CD4-positive, alpha-beta T cell treated with Interferon alpha-2 for 1 hour (primary cell): ENCODE data around the gene RHOBTB3.
A peak's percentile ranks its signal among the peaks of the same experiment; 100 is the strongest.

Source experiments
- DNase-seq, 2 donors: peaks; one replicate each; pipeline ENCODE4 v3.0.0-alpha.2; 2020 to 2022

Gene RHOBTB3

GRCh38 chr5:95843733-95844223, 112.6 kb downstream of the RHOBTB3 start:
- DNase-seq, result peak in 1 of 2 donors; percentile 27

- no peak for DNase-seq
These were observed 114.3 kb downstream of the RHOBTB3 start for GRCh38 chr5:95845391-95845790.
